Stimulated activated CD8-positive, alpha-beta memory T cell treated with anti-CD3 and anti-CD28 coated beads, Interleukin-7, amount 100 ng/mL, for 4 hours (primary cell): ENCODE results near the gene PNMA6F.

ENCODE experiments used
- DNase-seq, 2 donors: peaks; one replicate each; pipeline ENCODE4 v3.0.0-alpha.2; 2020; ENCODE audit warnings: low read depth in 2 of 2

PNMA6F gene

GRCh38 chrX:153321381-153322124, at the start of gene PNMA6F:
Gene PNMA6F (minus strand): TSS chrX:153321767. CDS start chrX:153320674, 1,093 bp downstream.
- no peak for DNase-seq

DNA sequence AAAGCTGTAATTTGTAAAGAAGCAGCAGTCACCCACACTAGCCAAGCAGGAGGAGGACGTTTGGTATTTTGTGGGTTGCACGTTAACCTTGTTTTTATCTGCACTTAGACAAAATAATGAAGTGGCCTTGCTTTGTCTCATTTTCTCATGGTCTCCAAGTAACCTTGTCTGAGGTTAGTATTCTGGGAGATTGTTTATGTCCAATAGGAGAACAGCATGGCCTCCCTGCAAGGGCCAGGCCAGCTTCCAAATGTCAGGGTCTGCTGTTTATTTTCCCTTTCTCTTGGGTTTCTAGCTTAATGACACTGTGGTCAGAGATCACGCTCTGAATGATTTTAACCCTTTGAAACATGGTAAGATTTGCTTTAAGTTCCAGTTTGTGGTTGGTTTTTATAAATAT, 49.7 kb upstream of the PNMA6F start:
- no peak for DNase-seq

DNA sequence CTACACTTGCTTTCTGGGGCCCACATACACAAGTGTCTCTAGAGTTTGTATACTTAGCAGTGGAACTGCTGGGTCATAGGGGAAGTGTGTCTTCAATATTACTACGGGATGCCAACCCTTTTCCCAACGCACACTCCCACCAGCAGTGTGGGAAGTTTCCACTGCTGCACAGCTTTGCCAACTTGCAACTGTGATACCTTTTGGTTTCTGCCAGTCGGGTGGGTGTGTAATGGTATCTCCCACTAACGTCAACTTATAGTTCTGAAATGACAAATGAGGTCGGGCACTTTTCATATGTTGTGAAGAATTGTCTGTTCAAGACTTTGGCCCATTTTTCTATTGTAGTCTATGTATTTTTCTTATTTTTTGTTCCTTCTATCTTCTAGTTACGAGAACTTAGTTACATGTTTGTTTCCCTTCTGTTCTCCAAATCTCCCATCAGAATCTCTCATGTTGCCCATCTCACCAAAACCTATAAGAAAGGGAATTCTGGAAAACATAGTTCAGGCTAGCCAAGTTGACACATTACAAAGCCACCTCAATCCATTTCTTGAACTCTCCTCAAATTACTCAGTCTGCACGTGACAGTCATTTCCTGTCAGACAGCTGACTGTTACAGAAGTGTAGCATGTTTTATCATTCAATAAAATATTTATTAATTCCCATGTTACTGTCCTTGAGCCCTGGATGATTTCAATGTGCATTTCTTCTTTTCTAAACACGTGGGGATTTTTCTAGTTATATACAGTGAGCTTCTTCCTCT, 48.9 kb upstream of the PNMA6F start:
- DNase-seq: no peak

- no peak for DNase-seq
Measured at GRCh38 chrX:153366878-153367538, 45.4 kb upstream of the PNMA6F start.

GRCh38 chrX:153366119-153366518, 44.6 kb upstream of the PNMA6F start:
- no peak for DNase-seq

- no peak for DNase-seq
Measured at GRCh38 chrX:153365670-153366069, 44.1 kb upstream of the PNMA6F start.

GRCh38 chrX:153361781-153362397, 40.3 kb upstream of the PNMA6F start:
- DNase-seq: no peak

GRCh38 chrX:153357877-153358276, 36.3 kb upstream of the PNMA6F start:
- no peak for DNase-seq

GRCh38 chrX:153353416-153353815, 31.8 kb upstream of the PNMA6F start:
- no peak for DNase-seq

DNA sequence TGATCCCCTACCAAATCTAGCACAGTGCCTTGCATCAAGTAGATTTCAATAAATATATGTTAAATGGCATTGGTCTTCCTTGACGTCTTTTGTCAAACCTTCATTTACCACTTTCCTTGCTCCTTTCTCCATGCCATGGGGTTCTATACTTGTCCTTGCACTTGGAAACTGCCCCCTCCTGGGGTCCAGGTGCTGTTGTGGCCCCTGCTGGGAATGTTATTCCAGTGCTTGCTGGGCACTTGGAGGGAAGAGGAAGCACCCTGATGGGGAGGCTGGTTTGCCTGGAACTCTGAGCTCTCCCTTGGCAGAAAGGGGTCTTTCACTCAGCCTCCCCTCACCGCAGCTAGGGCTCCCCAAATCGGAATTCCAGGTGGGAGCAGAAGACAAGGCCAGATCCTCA, 31.3 kb upstream of the PNMA6F start:
- no peak for DNase-seq

DNA sequence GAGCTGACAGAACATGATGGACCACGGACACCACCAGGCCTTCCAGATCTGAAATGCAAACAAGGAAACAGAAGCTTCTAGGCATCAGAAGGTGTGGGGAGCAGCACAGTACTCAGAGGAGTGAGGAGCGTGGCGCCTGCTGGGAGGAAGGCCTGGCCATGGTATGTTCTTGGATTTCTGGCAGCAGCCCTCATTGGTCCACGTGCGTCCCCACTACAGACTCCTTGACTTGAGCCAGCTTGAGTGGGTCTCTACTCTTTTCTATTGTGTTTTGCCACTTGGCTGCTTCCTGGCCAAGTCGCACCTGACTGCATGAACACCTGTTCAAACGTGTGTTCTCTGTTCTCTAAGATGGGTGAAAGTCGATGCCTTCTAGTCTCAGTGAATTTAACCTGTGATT, 30.4 kb upstream of the PNMA6F start:
- DNase-seq: no peak

- no peak for DNase-seq
Measured at GRCh38 chrX:153349952-153350351, 28.4 kb upstream of the PNMA6F start.

GRCh38 chrX:153348421-153348820, 26.9 kb upstream of the PNMA6F start:
- no peak for DNase-seq

DNA sequence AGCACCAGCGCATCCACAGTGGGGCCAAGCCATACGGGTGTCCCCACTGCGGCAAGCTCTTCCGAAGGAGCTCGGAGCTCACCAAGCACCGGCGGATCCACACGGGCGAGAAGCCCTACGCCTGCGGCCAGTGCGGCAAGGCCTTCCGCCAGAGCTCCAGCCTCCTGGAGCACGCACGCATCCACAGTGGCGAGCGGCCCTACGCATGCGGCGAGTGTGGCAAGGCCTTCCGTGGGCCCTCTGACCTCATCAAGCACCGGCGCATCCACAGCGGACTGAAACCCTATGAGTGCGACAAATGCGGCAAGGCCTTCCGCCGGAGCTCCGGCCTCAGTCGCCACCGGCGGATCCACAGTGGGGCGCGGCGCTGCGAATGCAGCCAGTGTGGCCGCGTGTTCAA, 26.0 kb upstream of the PNMA6F start:
- no peak for DNase-seq

DNA sequence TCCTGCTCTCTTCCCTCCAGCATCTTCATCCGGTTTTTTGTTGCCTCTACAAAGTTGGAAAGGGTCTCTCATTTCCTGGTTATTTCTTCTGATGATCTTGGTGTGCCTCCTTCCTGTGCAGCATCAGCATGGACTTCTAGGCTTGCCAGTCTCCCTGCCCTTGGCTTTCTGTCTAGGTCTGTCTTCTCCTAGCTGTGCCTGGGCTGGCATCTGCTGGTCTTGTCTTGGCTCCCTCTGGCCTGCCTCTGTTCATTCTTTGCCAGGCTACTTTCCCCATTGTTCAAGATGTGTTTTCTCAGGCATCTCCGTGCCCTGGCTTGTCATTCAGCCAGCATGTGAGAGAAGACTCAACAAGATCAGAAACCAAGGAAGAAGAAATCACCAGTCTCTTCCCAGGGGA, 22.1 kb upstream of the PNMA6F start:
- no peak for DNase-seq

DNA sequence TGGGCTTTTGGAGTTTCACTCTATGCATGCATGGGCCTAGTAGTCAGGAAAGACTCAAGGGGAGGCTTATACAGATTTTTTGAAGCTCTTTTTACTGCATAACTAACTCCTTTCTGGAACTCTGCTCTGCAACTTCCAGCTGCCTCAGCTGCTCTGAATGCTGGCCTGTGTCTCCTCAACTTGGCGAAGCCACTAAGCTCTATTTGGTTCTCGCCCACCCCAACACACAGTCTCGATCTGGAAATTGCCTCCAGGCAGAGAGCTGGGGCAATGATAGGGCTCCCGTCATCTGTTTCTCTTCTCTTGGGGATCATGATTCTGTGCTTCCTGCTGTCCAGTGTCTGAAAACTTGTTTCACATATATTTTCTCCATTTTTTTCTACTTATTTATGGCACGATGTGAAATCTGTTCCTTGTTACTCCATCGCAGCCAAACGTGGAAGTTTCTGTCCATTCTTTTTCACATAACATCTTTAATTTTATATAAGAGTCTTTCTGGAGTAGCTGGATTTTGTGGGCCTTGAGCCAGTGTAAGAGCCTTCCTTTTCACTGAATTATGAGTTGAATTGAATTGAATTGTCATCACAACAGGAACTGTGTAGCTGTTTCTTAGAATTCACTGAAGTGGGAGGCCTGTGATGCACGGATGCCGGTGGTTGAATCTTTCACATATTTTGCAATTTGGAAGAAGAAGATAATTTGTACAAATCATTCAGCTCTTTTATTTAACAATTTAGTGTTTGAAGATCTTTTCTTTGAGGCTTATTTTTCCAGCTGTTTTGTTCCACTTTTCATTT, 21.4 kb upstream of the PNMA6F start:
- no peak for DNase-seq

DNA sequence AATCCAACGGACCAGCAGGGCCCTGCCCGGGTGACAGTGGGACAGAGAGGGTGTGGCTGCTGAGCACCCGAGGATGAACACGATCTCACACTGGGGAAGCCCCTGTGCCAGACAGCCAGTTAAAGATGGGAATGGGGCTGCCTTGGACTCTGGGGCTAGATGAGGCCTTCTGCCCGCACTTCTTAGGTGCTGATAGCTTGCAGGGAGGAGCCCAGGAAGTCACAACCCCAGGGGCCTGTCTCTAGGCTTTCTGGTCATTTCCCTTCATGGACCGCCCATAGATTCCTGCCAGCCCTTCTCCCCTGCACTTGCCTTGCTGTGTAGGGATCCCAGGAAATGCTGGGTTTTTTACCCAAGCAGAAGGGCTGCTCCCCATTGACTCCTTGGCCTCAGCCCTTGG, 18.5 kb upstream of the PNMA6F start:
- DNase-seq: no peak

DNA sequence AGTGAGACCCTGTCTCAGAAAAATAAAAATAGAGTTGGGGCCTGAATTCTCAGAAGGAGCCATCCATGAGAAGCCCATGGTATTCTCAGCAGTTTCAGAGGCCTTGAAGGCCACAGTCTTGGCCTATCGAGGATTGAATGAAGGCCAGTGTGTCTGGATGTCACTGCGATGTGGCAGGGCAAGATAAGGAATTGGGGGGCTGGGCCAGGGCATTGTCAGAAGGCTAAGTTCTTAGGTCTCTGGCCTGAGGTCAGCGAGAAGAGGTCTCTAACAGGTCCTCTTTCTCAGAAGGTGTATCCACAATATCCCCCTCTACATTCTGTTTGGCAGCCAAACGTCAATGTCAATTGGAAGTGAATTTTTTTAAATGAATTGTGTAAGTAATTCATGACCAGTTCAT, 18.1 kb upstream of the PNMA6F start:
- DNase-seq: no peak

- no peak for DNase-seq
Measured at GRCh38 chrX:153338836-153339235, 17.3 kb upstream of the PNMA6F start.

- no peak for DNase-seq
Measured at GRCh38 chrX:153336988-153337387, 15.4 kb upstream of the PNMA6F start.

- DNase-seq: no peak
Measured at GRCh38 chrX:153336121-153336894, 14.7 kb upstream of the PNMA6F start.
